GM18861 (cell line): ENCODE results near the gene KLC4.
"Not testable (repeated sequence)": the region's sequence is repeated elsewhere in the genome, so short reads cannot be mapped to it uniquely, and the experiment has no call there.

Source experiments
- ATAC-seq: cut with Tn5 transposase; IDR thresholded peaks from one replicate; pipeline ENCODE4 v1.9.1; 2021; ENCODE audit not compliant: unreplicated experiment

Gene KLC4

GRCh38 chr6:43091020-43091419 lies 31.6 kb downstream of the KLC4 start:
- ATAC-seq: no peak

- no peak for ATAC-seq
Observed at GRCh38 chr6:43091436-43091991, 32.1 kb downstream of the KLC4 start.

GRCh38 chr6:43092635-43093034 lies 33.2 kb downstream of the KLC4 start:
- ATAC-seq: no peak

GRCh38 chr6:43093436-43094289 lies 34.2 kb downstream of the KLC4 start:
- ATAC-seq: no peak

GRCh38 chr6:43095939-43096338 lies 36.5 kb downstream of the KLC4 start:
- ATAC-seq: no peak

GRCh38 chr6:43096451-43097097 lies 37.1 kb downstream of the KLC4 start:
- peak; percentile 42 for ATAC-seq

- no peak for ATAC-seq
Observed at GRCh38 chr6:43097098-43097489, 37.7 kb downstream of the KLC4 start.

- ATAC-seq: no peak
Observed at GRCh38 chr6:43097502-43097901, 38.1 kb downstream of the KLC4 start.

- no peak for ATAC-seq
Observed at GRCh38 chr6:43101497-43101896, 42.1 kb downstream of the KLC4 start.

GRCh38 chr6:43103253-43103876 lies 43.9 kb downstream of the KLC4 start:
- no peak for ATAC-seq

GRCh38 chr6:43105538-43106222 lies 46.2 kb downstream of the KLC4 start:
- ATAC-seq: no peak

GRCh38 chr6:43107344-43108062 lies 48.1 kb downstream of the KLC4 start:
- no peak for ATAC-seq

- no peak for ATAC-seq
Observed at GRCh38 chr6:43113431-43114260, 54.2 kb downstream of the KLC4 start.

- no peak for ATAC-seq
Observed at GRCh38 chr6:43115365-43115764, 55.9 kb downstream of the KLC4 start.

- ATAC-seq: not testable (repeated sequence)
Observed at GRCh38 chr6:43117466-43117865, 58.0 kb downstream of the KLC4 start.

- ATAC-seq: no peak
Observed at GRCh38 chr6:43119482-43119881, 60.1 kb downstream of the KLC4 start.

GRCh38 chr6:43120101-43120763 lies 60.8 kb downstream of the KLC4 start:
- no peak for ATAC-seq

GRCh38 chr6:43120944-43121913 lies 61.8 kb downstream of the KLC4 start:
- ATAC-seq: no peak
